ENCODE measurements around the gene PCARE.
"Not testable (repeated sequence)": the region's sequence is repeated elsewhere in the genome, so short reads cannot be mapped to it uniquely, and the experiment has no call there.

PCARE gene

GRCh38 chr2:29074411-29074810 is at the start of gene PCARE:
PCARE (minus strand) TSS chr2:29074523; CDS start chr2:29074261, 262 bp downstream.
- no peak for DNase-seq

GRCh38 chr2:29123617-29124349 is 49.5 kb upstream of the PCARE start:
- no peak for DNase-seq

GRCh38 chr2:29120846-29121245 is 46.5 kb upstream of the PCARE start:
- no peak for DNase-seq

GRCh38 chr2:29119211-29119610 is 44.9 kb upstream of the PCARE start:
- DNase-seq = no peak

- DNase-seq = no peak
Observed at GRCh38 chr2:29117636-29118303, 43.4 kb upstream of the PCARE start.

GRCh38 chr2:29115797-29116781 is 41.8 kb upstream of the PCARE start:
- peak; percentile 37 for DNase-seq

GRCh38 chr2:29114946-29115609 is 40.8 kb upstream of the PCARE start, which contains the start of gene CLIP4:
CLIP4 (plus strand) TSS chr2:29115415; CDS start chr2:29121389, 5,974 bp downstream.
- DNase-seq = no peak

- DNase-seq = no peak
Observed at GRCh38 chr2:29114586-29114945, 40.2 kb upstream of the PCARE start.

- no peak for DNase-seq
Observed at GRCh38 chr2:29113891-29114321, 39.6 kb upstream of the PCARE start.

GRCh38 chr2:29113027-29113686 is 38.8 kb upstream of the PCARE start:
- DNase-seq = no peak

- DNase-seq = no peak
Observed at GRCh38 chr2:29112379-29112778, 38.1 kb upstream of the PCARE start.

GRCh38 chr2:29110916-29111535 is 36.7 kb upstream of the PCARE start:
- no peak for DNase-seq

- no peak for DNase-seq
Observed at GRCh38 chr2:29109246-29109645, 34.9 kb upstream of the PCARE start.

GRCh38 chr2:29108225-29108624 is 33.9 kb upstream of the PCARE start:
- no peak for DNase-seq

- not testable (repeated sequence) for DNase-seq
Observed at GRCh38 chr2:29107547-29107946, 33.2 kb upstream of the PCARE start.

- no peak for DNase-seq
Observed at GRCh38 chr2:29106980-29107388, 32.7 kb upstream of the PCARE start.

- no peak for DNase-seq
Observed at GRCh38 chr2:29106256-29106655, 31.9 kb upstream of the PCARE start.

GRCh38 chr2:29105375-29105774 is 31.1 kb upstream of the PCARE start:
- no peak for DNase-seq

- DNase-seq = no peak
Observed at GRCh38 chr2:29104688-29105087, 30.4 kb upstream of the PCARE start.

GRCh38 chr2:29100564-29100963 is 26.2 kb upstream of the PCARE start:
- DNase-seq = no peak

- DNase-seq = no peak
Observed at GRCh38 chr2:29097569-29097968, 23.2 kb upstream of the PCARE start.

GRCh38 chr2:29096969-29097368 is 22.6 kb upstream of the PCARE start:
- DNase-seq = no peak
